GM19025 (cell line): ENCODE data around the gene KRT3.

Experiments used
- ATAC-seq: cut with Tn5 transposase; IDR thresholded peaks from one replicate; pipeline ENCODE4 v1.9.1; 2021; ENCODE audit warnings: mild to moderate bottlenecking, low read depth, moderate library complexity; ENCODE audit not compliant: unreplicated experiment

The KRT3 gene

DNA sequence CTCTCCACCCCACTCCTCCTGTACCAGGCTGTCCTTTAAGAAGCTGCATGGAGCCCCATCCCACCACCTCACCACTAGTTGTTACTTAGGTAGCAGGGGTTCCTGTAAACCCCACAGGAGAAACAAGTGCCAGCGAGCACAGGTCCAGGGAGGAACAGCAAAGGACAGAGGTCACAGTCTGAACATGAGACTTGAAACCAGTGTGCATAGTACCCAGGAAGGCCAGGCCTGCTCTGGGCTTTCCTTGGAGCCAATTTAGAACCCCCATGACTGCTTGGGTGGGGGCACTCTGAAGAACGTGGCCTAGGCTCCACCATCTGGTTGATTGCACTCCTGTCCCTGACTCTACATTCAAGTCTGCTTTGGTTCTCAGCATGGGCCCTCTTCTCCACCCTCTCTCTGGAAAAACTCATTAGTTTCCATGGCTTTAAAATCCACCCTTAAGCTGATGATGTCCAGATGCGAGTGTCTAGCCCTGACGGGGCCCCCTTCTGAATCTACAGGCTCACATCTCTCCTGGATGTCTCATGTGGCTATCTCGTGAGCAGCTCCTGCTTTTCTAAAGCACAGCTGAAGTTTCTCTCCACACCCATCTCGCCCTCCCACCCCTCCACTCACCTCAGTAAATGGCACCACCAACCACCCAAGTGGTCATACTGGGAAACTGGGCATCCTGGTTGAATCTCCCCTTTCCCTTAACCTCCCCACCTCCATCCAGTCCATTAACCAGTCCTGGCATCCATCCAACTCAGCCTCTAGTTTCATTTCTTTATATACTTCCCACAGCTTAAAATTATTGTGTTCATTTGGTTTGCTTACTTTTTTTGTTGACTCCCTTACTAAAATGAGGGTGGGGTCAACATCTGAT lies 8.4 kb downstream of the KRT3 start:
- no peak for ATAC-seq

DNA sequence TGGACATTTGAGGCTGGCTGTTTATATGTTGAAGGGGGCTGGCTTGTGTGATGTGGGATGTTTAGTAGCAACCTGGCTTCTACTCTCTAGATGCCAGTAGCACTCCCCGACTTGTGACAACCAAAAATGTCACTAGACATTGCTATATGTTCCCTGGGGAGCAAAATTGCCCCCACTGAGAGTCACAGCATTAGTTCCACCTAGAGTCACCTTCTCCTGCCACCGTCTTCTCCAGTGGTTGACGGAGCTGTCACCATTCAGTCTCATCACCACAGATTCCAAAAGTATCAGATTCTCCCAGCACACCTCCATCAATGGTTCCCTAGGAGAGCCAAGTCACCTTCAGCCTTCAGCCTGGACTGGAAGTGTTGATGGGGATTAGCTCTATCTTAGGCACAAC lies 11.0 kb downstream of the KRT3 start:
- ATAC-seq: no peak

DNA sequence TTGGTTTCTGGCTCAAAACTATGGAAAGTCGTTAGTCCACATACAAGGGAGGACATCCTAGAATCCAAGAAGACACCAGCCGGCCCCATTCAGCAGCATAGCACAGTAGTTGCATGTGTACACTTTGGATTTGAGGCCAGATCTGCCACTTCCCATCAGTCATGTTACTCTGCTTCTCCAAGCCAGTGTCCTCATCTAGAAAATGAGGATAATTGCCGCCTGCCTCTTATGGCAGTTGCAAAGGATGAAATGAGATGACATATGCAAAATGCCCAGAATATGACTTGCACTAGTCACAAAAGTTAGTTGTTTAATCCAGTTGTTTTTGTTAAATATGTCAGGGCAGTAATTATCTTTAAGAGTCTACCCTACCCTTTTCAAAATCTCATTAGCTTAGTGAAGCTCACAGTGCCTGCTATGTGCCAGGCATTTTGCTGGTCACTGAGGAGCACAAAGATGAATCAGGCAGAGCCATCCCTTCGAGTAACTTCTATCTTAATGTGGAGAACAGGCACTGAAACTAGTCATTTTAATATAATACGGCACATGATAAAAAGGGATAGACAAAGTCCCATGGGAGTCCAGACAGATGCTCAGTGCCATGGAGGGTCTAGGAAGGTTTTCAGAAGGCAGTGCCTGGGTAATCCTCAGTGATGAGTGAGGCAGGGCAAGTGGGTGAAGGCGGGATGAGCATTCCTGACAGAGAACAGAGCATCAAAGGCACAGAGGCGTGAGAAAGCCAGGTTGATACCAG lies 12.2 kb downstream of the KRT3 start:
- no peak for ATAC-seq

DNA sequence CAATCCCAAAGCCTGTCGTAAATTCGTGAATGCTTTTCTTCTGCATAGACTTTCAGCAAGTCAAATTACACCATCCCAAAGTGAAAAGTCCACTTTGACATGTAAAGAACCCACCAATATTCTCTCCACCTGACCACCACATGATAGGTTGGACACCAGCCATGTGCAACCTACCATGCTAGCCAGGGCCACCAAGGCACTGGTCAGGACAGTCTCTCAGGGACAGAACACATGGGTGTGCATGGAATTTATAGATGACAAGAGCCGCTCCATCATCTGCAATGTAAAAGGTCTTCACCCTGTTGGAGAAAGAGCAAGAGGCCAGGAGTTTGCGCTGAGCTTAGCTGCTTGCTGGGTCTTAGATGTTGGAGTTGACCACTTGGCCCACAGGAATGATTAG lies 13.4 kb downstream of the KRT3 start:
- no peak for ATAC-seq

DNA sequence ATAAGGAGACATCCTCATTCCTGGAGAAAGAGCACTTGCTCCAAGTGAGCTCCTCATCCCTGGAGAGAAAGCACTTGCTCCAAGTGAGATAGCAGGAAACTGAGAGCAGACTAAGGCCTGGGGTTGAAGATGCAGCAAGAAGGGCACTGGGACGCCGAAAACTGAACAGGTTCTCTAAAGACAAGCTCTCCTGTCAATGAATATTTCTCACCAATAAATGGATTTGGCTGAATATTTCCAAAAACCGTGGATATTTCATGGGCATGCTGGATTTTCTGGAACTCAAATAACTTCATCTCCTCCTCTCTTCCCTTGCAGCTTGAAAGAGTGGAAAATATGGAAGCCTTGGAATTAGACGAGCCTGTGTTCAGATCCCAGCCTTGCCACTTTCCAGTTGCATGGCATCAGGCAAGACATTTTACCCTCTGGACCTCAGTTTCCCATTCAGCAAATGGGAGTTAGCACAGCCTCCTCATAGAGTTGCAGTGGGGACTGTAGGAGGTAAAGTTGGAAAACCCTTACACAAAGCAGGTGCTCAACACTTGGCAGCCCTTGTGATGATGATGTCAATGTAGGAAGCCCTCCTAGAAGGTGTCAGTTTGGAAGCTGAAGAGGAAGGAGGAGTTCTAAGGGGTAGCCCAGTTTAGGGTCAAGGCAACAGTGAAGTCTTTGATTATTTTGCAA lies 14.4 kb downstream of the KRT3 start:
- ATAC-seq: no peak

DNA sequence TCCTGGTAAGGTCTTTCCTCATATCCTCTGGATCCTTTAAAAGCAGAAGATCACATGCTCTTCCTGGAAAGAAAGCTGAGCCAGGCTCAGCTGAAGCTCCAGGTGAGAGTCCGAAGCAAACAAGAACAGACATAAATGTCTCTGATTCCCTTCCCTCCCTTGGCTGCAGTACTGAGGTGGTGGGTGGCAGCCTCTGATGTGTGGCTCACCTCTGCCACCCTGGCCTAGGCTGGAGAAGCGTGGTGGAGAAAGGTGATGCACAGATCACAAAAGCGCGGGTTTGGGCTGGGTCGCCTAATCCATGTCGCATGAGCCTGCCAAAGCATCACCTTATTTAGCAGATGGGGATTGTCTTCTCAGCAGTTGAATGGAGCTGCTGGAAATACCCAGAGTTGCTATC lies 16.0 kb downstream of the KRT3 start:
- ATAC-seq: no peak

DNA sequence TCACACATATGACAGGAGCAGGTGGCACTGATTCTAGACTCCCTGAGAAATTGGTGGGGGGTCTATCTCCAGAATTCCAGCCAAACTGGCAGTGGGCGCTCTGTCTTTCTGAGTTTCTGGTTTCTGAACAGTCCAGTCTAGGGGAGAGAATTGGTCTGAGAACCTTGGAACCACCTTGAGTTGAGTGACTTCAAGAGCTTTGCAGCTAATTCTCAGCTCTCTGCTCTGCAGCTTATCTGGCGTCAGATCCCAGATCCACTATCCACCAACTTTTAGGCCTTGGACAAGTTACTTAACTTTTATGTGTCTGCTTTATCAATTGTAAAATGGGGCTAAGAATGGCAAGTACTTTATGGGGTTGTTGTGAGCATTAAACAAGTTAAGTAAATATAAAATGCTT lies 17.1 kb downstream of the KRT3 start:
- ATAC-seq: no peak

DNA sequence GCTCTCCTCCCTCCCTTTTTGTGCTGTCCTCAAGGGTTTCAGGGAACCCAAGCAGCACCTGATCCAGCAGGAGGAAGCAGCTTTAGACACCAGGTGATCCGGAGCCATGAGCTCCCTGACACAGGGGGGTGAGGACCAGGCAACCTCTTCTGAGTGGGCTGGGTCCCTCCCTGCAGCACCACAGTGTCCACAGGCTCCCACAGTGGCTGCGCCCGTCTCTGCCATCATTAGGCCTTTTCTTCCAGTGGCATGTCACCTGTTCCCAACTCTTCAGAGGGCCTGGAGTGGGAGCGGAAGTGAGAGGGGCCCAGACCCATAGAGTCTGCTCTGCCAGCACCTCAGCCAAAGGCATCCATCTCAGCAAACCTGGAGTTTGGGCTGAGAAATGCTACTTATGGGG lies 18.4 kb downstream of the KRT3 start:
- ATAC-seq: no peak

DNA sequence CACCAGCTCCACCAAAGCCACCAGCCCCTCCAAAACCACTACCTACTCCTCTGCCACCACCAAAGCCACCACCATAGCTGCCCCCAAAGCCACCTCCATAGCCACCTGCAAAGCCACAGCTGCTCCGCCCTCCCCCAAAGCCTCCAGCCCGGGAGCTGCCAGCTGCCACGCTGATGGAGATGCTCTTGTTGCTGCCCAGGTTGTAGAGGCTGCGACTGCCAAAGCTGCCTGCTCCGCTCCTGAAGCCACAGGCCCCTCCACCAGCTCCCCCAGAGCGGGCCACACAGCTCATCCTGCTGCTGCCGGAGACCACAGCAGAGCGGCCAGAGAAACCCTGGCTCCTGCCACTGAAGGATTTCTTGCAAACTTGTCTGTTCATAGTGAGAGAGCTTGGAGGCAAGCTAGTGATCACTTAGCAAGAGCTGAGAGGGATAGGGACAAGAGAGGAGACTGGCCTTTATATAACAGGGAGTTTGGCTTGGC lies 19.0 kb downstream of the KRT3 start, which contains the start of gene KRT76:
KRT76 (minus strand) TSS at position 433 of the 483 bp plus-strand sequence; CDS start at position 379, 54 bp downstream.
- ATAC-seq: no peak

DNA sequence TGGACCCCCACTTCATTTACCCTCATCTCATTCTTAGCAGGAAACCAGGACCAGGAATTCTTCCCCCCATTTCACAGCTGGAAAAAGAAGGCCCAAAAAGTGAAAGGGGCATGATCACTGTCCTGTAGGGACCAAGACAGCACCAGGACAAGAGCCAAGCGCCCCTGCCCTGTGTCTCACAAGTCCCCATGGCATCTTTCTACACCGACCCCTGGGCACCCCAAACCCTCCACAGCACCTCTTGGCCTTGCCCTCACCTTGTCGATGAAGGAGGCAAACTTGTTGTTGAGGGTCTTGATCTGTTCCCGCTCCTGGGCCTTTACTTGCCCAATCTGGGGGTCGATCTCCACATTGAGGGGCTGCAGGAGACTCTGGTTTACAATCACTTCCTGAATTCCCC lies 19.5 kb downstream of the KRT3 start:
- ATAC-seq: no peak

DNA sequence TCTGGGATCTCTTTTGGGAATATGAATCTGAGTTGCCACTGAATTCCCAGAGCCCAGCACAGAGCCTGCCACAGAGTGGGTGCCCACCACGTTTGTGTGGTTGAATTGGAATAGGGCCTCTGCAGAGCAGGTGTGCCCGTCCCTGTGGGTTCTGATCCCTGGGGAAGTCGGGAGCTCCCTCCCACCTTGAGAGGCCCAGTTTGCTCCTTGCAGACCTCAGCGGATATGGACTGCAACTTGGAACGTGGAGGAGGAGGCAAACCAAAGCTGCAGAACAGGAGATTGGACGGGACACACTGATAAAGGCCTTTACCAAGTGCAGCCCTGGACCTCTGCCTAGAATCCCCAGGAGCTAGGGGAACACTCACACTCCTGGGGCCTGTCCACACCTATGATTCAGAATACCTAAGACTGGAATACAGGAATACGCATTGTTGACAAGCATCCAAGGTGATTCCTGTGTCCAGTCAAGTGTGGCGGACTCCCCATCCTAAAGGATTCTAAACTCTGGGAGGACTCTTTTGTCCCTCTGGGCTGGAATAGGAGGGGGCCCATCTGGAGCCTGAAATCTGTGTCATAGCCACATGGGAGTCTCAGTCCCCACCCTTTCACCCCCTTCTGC lies 21.2 kb downstream of the KRT3 start:
- ATAC-seq: no peak

DNA sequence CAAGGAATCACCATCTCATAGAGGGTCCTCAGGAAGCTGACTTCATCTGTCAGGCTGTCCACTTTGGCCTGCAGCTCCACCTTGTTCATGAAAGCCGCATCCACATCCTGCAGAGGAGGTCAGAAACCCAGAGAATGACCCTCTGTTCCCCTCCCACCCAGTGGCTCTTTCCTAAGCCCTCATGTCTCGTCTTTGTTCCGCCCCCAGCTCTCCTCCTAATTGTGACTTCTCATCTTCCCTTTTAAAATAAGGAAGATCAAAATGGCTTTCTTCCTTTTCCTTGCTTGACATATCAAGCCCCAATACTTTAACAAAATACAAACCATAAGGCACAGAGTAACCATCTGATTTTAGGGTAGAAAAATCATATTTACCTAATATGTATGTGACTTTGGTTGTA lies 23.1 kb downstream of the KRT3 start:
- ATAC-seq: no peak

DNA sequence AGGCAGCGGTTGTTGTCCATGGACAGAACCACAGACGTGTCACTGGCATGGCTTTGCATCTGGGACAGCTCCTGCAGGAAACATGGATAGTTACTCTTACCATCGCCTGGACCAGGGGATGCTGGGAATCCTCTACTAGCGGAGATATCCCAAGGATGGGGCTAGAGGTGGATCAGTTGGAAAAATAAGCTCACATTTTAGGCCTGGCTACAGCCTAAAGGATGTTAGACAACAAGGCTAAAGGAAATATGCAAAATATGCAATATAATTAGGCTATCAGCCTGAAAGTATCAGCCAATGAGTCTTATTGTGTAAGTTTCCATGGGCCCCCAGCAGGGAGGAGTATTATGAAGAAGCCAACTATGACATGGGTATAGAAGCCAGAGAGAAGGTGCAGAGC lies 23.7 kb downstream of the KRT3 start:
- no peak for ATAC-seq

DNA sequence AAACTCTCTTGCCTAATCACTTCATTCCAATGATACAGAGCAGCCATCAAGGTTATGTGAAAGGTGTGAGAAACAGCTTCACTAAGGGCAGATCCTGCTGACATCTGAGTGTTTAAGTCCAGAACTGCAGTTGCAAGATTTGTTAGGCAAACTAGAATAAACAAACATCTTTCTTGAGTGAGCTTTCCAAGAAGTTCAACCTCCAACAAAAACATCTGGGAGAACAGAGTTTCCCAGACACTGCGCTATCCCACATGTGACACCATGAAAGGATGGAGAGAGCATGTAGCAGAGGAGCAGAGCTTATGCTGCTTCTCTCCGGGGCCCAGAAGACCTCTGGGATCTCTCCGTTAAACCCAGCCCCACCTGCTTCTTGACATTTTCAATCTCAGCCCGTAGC lies 24.4 kb downstream of the KRT3 start:
- ATAC-seq: no peak

DNA sequence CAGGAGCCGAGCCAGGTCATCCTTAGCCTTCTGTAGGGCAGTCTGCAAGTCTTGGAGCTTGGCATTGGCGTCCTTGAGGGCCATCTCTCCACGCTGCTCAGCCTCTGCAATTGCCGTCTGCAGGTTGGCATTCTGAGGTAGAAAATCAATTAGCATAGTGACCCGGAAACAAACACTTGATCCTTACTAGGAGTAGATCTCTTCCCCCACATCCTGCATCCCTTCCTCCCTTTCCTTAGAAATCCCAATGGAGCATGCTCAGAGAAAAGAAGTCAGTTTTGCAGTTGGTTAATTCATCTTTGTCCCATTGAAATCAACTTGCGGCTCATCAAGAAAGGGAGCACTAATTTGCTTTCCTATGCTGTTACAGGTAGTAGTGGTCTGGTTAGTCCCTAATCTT lies 24.8 kb downstream of the KRT3 start:
- no peak for ATAC-seq

DNA sequence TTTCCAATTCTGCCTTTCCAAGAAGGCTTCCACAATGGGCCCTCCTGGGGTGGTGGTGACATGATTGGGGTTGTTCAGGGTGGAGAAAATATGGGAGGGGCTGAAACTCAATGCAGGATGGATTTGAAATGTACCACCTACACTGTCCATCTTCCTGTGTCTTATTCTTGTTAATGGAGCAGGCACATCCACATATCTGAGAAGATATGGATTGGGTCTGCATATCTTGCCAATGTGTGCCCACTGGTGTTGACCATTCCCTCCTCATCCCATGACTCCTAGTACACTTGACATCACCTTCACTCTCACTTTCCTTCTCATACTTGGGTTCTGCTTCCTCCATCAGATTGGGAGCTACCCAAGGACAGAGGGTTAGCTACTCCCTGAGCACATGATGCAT lies 26.0 kb downstream of the KRT3 start:
- no peak for ATAC-seq

DNA sequence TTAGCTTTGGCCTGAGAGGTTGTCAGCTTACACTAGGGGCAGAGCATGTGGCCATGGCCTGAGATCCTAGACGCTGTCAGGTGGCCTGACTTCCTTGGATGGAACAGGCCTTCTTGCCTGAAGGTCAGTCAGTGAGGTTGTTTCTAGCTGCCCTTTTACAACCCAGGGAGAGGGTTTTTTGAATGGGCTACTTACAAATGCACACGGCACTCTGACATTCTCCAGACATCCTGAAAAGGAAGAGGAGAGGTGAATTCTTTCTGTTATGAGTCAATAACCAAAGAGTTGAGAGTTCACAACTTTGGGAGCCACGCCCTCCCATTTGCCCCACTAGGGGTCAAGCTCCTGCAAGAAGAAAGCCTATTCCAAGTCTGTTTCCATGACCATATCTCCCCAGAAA lies 26.6 kb downstream of the KRT3 start:
- ATAC-seq: no peak

DNA sequence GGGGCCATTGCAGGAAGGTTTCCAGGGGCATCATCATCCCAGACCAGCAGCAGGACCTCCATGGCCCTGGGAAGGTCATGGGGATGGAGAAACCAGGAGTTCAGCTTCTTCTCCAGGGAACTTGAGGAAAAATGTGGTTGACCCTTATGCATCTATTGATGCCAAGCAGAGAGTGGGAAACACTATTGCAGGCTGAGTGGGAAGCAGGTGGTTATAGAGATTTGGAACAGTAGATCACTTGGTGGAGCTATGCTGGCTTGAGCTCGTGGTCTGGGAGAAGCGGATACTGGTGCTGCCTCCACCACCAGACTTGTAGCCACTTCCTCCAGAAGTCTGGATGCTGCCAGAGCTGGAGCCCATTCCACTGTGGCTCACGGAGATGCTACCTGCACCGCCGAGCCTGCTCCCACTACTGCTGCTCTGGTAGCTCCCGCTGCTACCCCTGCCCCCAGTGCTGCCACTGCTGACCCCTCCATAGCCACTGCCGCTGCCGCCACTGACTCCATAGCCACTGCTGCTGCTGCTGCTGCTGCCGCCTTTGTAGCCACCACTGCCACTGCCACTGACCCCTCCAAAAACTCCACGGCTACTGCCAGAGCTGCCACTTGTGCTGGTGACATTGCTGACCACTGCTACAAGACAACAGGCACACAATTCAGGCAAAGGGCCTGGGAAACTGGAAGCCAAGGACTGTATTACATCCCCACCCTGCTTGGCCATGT lies 27.3 kb downstream of the KRT3 start:
- no peak for ATAC-seq

DNA sequence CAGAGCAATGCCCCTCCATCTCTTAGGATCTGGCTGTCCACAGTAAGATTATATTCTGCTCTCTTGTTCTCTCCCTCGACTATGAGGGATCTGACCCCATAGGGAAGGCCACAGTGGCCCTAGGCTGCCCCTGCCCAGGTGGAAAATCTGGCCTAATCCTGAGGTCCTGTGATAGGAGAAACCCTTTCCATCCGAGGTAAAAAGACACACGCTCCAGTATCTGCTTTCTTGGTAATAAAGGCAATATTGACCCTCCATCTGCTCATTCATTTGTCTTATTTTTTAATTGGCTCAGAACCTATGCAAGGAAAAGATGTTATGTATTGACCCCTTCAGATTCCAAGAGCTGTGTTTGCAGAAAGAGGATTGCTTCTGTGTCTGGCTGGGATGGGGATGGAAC lies 28.5 kb downstream of the KRT3 start:
- ATAC-seq: no peak

DNA sequence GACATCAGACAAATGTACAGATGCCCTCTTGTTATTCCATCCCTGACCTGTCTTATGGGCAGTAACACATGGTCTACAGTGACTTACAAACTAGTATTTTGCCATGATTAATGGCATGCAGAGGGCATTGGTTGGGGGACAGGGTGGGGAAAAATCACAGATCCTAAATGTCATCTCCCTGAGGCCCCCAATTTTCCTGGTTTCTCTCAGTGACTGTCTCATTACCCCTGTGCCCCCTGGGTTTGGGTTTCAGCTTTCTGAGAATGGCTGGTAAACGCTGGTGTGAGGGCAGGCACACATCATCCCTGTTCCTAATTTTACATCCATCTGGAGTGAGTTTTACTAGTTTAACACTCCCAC lies 28.9 kb downstream of the KRT3 start:
- ATAC-seq: no peak
